ENCODE measurements around the gene SRC.

The SRC gene

GRCh38 chr20:37390891-37391525 is 45.1 kb downstream of the SRC start:
- no peak overlapping the region for H3K9ac ChIP-seq (ENCODE audit: low read depth, low read length)
- H3K4me3 ChIP-seq (ENCODE audit: low read length): no peak overlapping the region
- peaks cover 4% of the 10 kb centered on the region for H3K4me1 ChIP-seq (ENCODE audit: control insufficient read depth, insufficient read depth, low read length)
- H3K36me3 ChIP-seq (ENCODE audit: insufficient read depth, low read length): peaks cover 8% of the 10 kb centered on the region
- H3K4me2 ChIP-seq (ENCODE audit: low read length): no peak overlapping the region
- no peaks in the 10 kb centered on the region for H3K27me3 ChIP-seq (ENCODE audit: control insufficient read depth, insufficient read depth, low read length)
- H3K9me3 ChIP-seq (replicated peaks; ENCODE audit: low read length): no peaks in the 10 kb centered on the region

DNA sequence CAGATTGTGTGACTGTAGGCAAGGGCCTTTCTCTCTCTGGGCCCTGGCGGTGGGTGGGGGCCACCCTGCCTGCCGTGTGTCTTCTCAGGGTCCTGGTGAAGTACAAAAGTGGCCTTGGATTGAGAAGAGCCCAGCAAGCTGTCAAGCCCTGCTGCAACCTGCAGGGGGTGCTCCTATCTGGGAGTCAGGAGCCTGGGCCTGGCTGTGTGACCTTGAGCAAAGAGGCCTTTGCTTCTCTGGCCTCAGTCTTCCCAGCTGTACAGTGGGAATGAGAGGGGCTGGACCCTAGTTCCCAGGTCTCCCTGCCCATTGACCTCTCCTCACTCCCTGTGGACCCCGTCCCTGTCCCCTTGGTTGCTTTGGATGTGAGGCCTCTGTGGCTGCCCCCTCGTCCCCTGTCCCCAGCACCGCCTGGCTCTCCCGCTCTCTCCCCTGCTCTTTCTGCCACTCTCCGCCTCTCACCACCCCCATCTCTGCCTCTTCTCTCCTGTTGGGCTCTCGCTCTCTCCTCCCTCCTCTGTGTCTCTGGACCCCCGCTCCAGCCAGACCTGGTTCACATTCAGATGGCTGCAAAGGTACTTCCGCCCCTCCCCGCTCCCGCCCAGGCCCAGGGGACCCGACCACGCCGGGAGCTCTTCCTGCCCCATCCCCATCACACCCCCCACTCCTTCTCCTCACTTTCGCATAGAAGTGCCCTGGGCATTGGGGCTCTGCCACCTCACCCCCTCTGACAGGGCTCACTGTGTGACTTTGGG is 46.7 kb downstream of the SRC start:
- no peak overlapping the region for H3K4me3 ChIP-seq (ENCODE audit: low read length)
- H3K27me3 ChIP-seq (ENCODE audit: control insufficient read depth, insufficient read depth, low read length): no peaks in the 10 kb centered on the region
- no peak overlapping the region for H3K4me2 ChIP-seq (ENCODE audit: low read length)
- H3K9me3 ChIP-seq (replicated peaks; ENCODE audit: low read length): no peaks in the 10 kb centered on the region
- peaks cover 13% of the 10 kb centered on the region for H3K36me3 ChIP-seq (ENCODE audit: insufficient read depth, low read length)
- peaks cover 19% of the 10 kb centered on the region for H3K4me1 ChIP-seq (ENCODE audit: control insufficient read depth, insufficient read depth, low read length)
- H3K9ac ChIP-seq (ENCODE audit: low read depth, low read length): no peak overlapping the region

GRCh38 chr20:37393196-37393862 is 47.4 kb downstream of the SRC start:
- Histone ChIP-seq H3K4me2 (ENCODE audit: low read length) (no peak overlapping the region), H3K4me3 (ENCODE audit: low read length) (no peak overlapping the region), H3K9ac (ENCODE audit: low read depth, low read length) (no peak overlapping the region), H3K9me3 (replicated peaks; ENCODE audit: low read length) (no peaks in the 10 kb centered on the region), H3K36me3 (ENCODE audit: insufficient read depth, low read length) (peaks cover 20% of the 10 kb centered on the region), H3K27me3 (ENCODE audit: control insufficient read depth, insufficient read depth, low read length) (no peaks in the 10 kb centered on the region), H3K4me1 (ENCODE audit: control insufficient read depth, insufficient read depth, low read length) (peaks cover 20% of the 10 kb centered on the region)

- no peak overlapping the region for H3K4me3 ChIP-seq (ENCODE audit: low read length)
- H3K9ac ChIP-seq (ENCODE audit: low read depth, low read length): no peak overlapping the region
- peaks cover 20% of the 10 kb centered on the region for H3K4me1 ChIP-seq (ENCODE audit: control insufficient read depth, insufficient read depth, low read length)
- H3K27me3 ChIP-seq (ENCODE audit: control insufficient read depth, insufficient read depth, low read length): no peaks in the 10 kb centered on the region
- no peaks in the 10 kb centered on the region for H3K9me3 ChIP-seq (replicated peaks; ENCODE audit: low read length)
- peaks cover 24% of the 10 kb centered on the region for H3K36me3 ChIP-seq (ENCODE audit: insufficient read depth, low read length)
- H3K4me2 ChIP-seq (ENCODE audit: low read length): no peak overlapping the region
These were observed 48.1 kb downstream of the SRC start for GRCh38 chr20:37393863-37394542.

DNA sequence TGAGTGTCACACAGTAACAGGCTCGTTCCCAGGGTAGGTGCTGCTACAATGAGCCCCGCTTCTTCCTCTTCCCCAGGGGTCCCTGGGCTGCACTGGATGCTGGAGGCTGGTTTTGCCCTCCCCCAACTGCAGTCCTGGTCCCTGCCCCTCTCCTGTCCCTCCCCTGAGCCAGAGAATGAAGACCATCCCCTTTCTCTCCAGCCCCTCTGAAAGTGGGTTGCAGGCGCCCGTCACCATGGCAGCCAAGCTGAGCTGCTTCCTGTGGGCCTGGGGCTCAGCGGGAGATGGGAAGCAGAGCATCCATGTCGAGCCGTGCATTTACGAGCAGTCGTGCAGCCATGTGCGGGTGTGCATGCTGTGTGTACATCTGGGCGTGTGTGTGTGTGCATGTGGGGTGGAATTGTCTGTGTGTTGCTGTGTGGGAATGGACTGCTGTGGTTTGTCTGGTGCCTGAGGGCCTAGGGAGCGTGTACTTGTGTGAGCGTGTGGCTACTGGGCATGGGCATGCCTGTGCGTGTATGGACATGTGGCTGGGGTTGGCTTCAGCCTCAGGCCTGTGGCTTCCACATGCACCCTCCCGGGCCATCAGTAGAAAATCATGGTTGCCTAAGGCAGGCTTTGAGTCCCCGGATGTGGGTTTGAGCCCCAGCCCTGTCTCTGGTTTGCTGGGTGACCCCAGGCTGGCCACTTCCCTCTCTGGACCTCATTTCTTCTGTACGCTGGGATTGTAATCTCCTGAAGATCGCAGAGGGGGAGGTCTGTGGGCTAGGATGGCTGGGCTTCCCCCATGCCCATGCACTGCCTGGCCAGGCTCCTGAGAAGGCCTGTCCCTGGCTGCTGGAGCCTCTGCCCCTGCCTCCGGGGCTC is 48.8 kb downstream of the SRC start:
- no peak overlapping the region for H3K9ac ChIP-seq (ENCODE audit: low read depth, low read length)
- peaks cover 20% of the 10 kb centered on the region for H3K4me1 ChIP-seq (ENCODE audit: control insufficient read depth, insufficient read depth, low read length)
- H3K4me3 ChIP-seq (ENCODE audit: low read length): no peak overlapping the region
- peaks cover 28% of the 10 kb centered on the region for H3K36me3 ChIP-seq (ENCODE audit: insufficient read depth, low read length)
- H3K27me3 ChIP-seq (ENCODE audit: control insufficient read depth, insufficient read depth, low read length): no peaks in the 10 kb centered on the region
- H3K9me3 ChIP-seq (replicated peaks; ENCODE audit: low read length): no peaks in the 10 kb centered on the region
- no peak overlapping the region for H3K4me2 ChIP-seq (ENCODE audit: low read length)

- Histone ChIP-seq H3K9ac (ENCODE audit: low read depth, low read length) (no peak overlapping the region), H3K4me1 (ENCODE audit: control insufficient read depth, insufficient read depth, low read length) (peaks cover 20% of the 10 kb centered on the region), H3K27me3 (ENCODE audit: control insufficient read depth, insufficient read depth, low read length) (no peaks in the 10 kb centered on the region), H3K4me2 (ENCODE audit: low read length) (no peak overlapping the region), H3K9me3 (replicated peaks; ENCODE audit: low read length) (no peaks in the 10 kb centered on the region), H3K36me3 (ENCODE audit: insufficient read depth, low read length) (peaks cover 28% of the 10 kb centered on the region), H3K4me3 (ENCODE audit: low read length) (no peak overlapping the region)
These were observed 49.5 kb downstream of the SRC start for GRCh38 chr20:37395410-37395797.

DNA sequence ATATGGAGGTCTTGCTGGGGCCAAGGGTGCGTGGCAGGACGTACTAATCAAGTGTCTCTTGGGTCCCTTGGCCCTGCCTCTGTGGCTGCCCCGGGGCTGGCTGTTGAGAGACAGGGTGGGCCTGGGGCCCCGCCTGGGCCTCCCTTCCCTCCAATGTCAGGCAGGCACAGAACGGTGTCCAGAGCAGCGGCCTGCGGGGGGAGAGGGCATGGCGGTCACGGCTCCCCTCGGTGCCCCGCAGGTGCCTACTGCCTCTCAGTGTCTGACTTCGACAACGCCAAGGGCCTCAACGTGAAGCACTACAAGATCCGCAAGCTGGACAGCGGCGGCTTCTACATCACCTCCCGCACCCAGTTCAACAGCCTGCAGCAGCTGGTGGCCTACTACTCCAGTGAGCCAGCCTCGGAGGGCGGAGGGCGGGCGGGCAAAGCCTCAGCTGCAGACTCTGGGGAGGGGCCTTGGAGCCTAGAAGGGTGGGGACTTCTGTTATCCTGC is 50.0 kb downstream of the SRC start:
- no peak overlapping the region for H3K9ac ChIP-seq (ENCODE audit: low read depth, low read length)
- peaks cover 20% of the 10 kb centered on the region for H3K4me1 ChIP-seq (ENCODE audit: control insufficient read depth, insufficient read depth, low read length)
- H3K27me3 ChIP-seq (ENCODE audit: control insufficient read depth, insufficient read depth, low read length): no peaks in the 10 kb centered on the region

GRCh38 chr20:37396416-37397075 is 50.6 kb downstream of the SRC start:
- Histone ChIP-seq H3K27me3 (ENCODE audit: control insufficient read depth, insufficient read depth, low read length) (no peaks in the 10 kb centered on the region), H3K36me3 (ENCODE audit: insufficient read depth, low read length) (peaks cover 29% of the 10 kb centered on the region), H3K4me1 (ENCODE audit: control insufficient read depth, insufficient read depth, low read length) (peaks cover 20% of the 10 kb centered on the region), H3K9me3 (replicated peaks; ENCODE audit: low read length) (no peaks in the 10 kb centered on the region), H3K4me3 (ENCODE audit: low read length) (no peak overlapping the region), H3K9ac (ENCODE audit: low read depth, low read length) (no peak overlapping the region), H3K4me2 (ENCODE audit: low read length) (no peak overlapping the region)

More for the DNA sequence above, 50.0 kb downstream of the SRC start:
- no peak overlapping the region for H3K4me3 ChIP-seq (ENCODE audit: low read length)
- H3K9me3 ChIP-seq (replicated peaks; ENCODE audit: low read length): no peaks in the 10 kb centered on the region
- H3K4me2 ChIP-seq (ENCODE audit: low read length): no peak overlapping the region
- peaks cover 23% of the 10 kb centered on the region for H3K36me3 ChIP-seq (ENCODE audit: insufficient read depth, low read length)

GRCh38 chr20:37397076-37397953 is 51.4 kb downstream of the SRC start:
- no peaks in the 10 kb centered on the region for H3K27me3 ChIP-seq (ENCODE audit: control insufficient read depth, insufficient read depth, low read length)
- H3K9ac ChIP-seq (ENCODE audit: low read depth, low read length): no peak overlapping the region
- H3K4me3 ChIP-seq (ENCODE audit: low read length): no peak overlapping the region
- no peak overlapping the region for H3K4me2 ChIP-seq (ENCODE audit: low read length)
- H3K36me3 ChIP-seq (ENCODE audit: insufficient read depth, low read length): peaks cover 36% of the 10 kb centered on the region
- peaks cover 20% of the 10 kb centered on the region for H3K4me1 ChIP-seq (ENCODE audit: control insufficient read depth, insufficient read depth, low read length)
- H3K9me3 ChIP-seq (replicated peaks; ENCODE audit: low read length): no peaks in the 10 kb centered on the region

Measured in skeletal muscle satellite cell (primary cell).